ENCODE data around the gene DGAT2.

DNA sequence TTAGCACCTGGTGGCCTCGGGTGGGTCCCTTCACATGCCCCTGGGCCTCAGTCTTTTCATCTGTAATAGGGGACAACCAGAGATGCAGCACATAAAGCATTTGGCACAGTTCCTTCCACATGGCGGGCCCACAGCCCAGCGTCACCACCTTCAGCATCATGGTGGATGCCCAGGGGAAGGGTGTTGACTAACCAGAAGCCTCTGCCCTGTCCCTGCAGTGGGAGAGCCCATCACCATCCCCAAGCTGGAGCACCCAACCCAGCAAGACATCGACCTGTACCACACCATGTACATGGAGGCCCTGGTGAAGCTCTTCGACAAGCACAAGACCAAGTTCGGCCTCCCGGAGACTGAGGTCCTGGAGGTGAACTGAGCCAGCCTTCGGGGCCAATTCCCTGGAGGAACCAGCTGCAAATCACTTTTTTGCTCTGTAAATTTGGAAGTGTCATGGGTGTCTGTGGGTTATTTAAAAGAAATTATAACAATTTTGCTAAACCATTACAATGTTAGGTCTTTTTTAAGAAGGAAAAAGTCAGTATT is 31.6 kb downstream of the DGAT2 start:
- TF ChIP-seq EP300 (conservative IDR thresholded peaks at IDR 0.05; ENCODE audit: poor library complexity, severe bottlenecking) (no peak), CTCF (IDR thresholded peaks at IDR 0.05; ENCODE audit: poor library complexity, severe bottlenecking) (no peak), POLR2AphosphoS5 (IDR thresholded peaks at IDR 0.05) (no peak), RAD21 (conservative IDR thresholded peaks at IDR 0.05) (no peak), EZH2 (IDR thresholded peaks at IDR 0.05; ENCODE audit: borderline replicate concordance, insufficient read depth, low read length, poor library complexity, severe bottlenecking) (no peak), TAF1 (IDR thresholded peaks at IDR 0.05; ENCODE audit: low read depth) (no peak), MXI1 (conservative IDR thresholded peaks at IDR 0.05; ENCODE audit: poor library complexity, severe bottlenecking) (no peak), SMC3 (conservative IDR thresholded peaks at IDR 0.05; ENCODE audit: poor library complexity) (no peak)
- TF ChIP-seq, protein P1, sequence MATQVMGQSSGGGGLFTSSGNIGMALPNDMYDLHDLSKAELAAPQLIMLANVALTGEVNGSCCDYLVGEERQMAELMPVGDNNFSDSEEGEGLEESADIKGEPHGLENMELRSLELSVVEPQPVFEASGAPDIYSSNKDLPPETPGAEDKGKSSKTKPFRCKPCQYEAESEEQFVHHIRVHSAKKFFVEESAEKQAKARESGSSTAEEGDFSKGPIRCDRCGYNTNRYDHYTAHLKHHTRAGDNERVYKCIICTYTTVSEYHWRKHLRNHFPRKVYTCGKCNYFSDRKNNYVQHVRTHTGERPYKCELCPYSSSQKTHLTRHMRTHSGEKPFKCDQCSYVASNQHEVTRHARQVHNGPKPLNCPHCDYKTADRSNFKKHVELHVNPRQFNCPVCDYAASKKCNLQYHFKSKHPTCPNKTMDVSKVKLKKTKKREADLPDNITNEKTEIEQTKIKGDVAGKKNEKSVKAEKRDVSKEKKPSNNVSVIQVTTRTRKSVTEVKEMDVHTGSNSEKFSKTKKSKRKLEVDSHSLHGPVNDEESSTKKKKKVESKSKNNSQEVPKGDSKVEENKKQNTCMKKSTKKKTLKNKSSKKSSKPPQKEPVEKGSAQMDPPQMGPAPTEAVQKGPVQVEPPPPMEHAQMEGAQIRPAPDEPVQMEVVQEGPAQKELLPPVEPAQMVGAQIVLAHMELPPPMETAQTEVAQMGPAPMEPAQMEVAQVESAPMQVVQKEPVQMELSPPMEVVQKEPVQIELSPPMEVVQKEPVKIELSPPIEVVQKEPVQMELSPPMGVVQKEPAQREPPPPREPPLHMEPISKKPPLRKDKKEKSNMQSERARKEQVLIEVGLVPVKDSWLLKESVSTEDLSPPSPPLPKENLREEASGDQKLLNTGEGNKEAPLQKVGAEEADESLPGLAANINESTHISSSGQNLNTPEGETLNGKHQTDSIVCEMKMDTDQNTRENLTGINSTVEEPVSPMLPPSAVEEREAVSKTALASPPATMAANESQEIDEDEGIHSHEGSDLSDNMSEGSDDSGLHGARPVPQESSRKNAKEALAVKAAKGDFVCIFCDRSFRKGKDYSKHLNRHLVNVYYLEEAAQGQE (IDR thresholded peaks at IDR 0.05; ENCODE audit: borderline replicate concordance), result no peak

Data from neural cell (in vitro differentiated cells).